HG03097 (cell line): ENCODE results near the gene POLE2.
"Not testable (repeated sequence)": the region's sequence is repeated elsewhere in the genome, so short reads cannot be mapped to it uniquely, and the experiment has no call there.

Source experiments
- ATAC-seq: cut with Tn5 transposase; IDR thresholded peaks from one replicate; pipeline ENCODE4 v1.9.1; 2021; ENCODE audit not compliant: unreplicated experiment, low FRiP score

The POLE2 gene

GRCh38 chr14:49619730-49620129 lies 68.3 kb downstream of the POLE2 start:
- ATAC-seq, result no peak

- not testable (repeated sequence) for ATAC-seq
These were observed 68.7 kb downstream of the POLE2 start for GRCh38 chr14:49619273-49619672.

GRCh38 chr14:49617852-49618519 lies 70.0 kb downstream of the POLE2 start:
- ATAC-seq, result no peak

- ATAC-seq, result no peak
These were observed 72.2 kb downstream of the POLE2 start for GRCh38 chr14:49615776-49616175.

GRCh38 chr14:49614196-49614595 lies 73.8 kb downstream of the POLE2 start:
- no peak for ATAC-seq

GRCh38 chr14:49612671-49613070 lies 75.3 kb downstream of the POLE2 start:
- no peak for ATAC-seq

- no peak for ATAC-seq
These were observed 75.8 kb downstream of the POLE2 start for GRCh38 chr14:49612251-49612650.

- no peak for ATAC-seq
These were observed 80.4 kb downstream of the POLE2 start for GRCh38 chr14:49607583-49607982.

- peak; percentile 60 for ATAC-seq
These were observed 89.3 kb downstream of the POLE2 start, which contains the start of gene LRR1 for GRCh38 chr14:49598485-49599300. Gene LRR1, plus strand, starts transcription at chr14:49598940. Its CDS starts 81 bp downstream, at chr14:49599021.

GRCh38 chr14:49598189-49598484 lies 89.9 kb downstream of the POLE2 start:
- ATAC-seq, result no peak

GRCh38 chr14:49594347-49595091 lies 93.5 kb downstream of the POLE2 start:
- no peak for ATAC-seq
